Astrocyte of the cerebellum (primary cell): ENCODE measurements around the gene SIRT5.

Experiments
- DNase-seq: peaks from one replicate; pipeline ENCODE4 v3.0.0-alpha.2; 2011; ENCODE audit warnings: low read depth
- H3K4me3 ChIP-seq: 2 replicates; pipeline ENCODE4 v1.5.1; 2011; ENCODE audit warnings: mild to moderate bottlenecking, low read depth, low read length, moderate library complexity
- CTCF ChIP-seq: IDR thresholded peaks from 2 replicates; pipeline ENCODE4 v1.5.1; 2012; ENCODE audit warnings: low read length, low read depth, moderate library complexity, mild to moderate bottlenecking; ENCODE audit errors: missing control alignments
- in situ Hi-C: cut with HindIII; loops from 2 replicates; pipeline ENCODE4 v1.10.0; 2017; ENCODE audit warnings: low sequenced_read_pairs

SIRT5 gene

GRCh38 chr6:13648850-13649249 is 74.4 kb downstream of the SIRT5 start:
- in situ Hi-C loops: no loop called here
- TF ChIP-seq CTCF: no peak
- no peak overlapping the region for H3K4me3 ChIP-seq
- DNase-seq: no peak

GRCh38 chr6:13649393-13649792 is 75.0 kb downstream of the SIRT5 start:
- in situ Hi-C loops: no loop called here
- H3K4me3 ChIP-seq: no peak overlapping the region
- no peak for TF ChIP-seq CTCF
- DNase-seq: no peak

GRCh38 chr6:13653296-13653695 is 78.9 kb downstream of the SIRT5 start:
- TF ChIP-seq CTCF: no peak
- no peak overlapping the region for H3K4me3 ChIP-seq
- DNase-seq: no peak
- in situ Hi-C loops: no loop called here

- TF ChIP-seq CTCF: no peak
- DNase-seq: no peak
- in situ Hi-C loops: no loop called here
- no peak overlapping the region for H3K4me3 ChIP-seq
Observed at GRCh38 chr6:13654496-13654895, 80.1 kb downstream of the SIRT5 start.

- in situ Hi-C loops: no loop called here
- DNase-seq: no peak
- TF ChIP-seq CTCF: no peak
Observed at GRCh38 chr6:13655700-13656099, 81.3 kb downstream of the SIRT5 start.

GRCh38 chr6:13660273-13660672 is 85.9 kb downstream of the SIRT5 start:
- DNase-seq: no peak
- in situ Hi-C loops: no loop called here
- no peak for TF ChIP-seq CTCF

More at GRCh38 chr6:13655700-13656099, 81.3 kb downstream of the SIRT5 start:
- H3K4me3 ChIP-seq: no peak overlapping the region

GRCh38 chr6:13660893-13661292 is 86.5 kb downstream of the SIRT5 start:
- H3K4me3 ChIP-seq: no peak overlapping the region
- TF ChIP-seq CTCF: no peak
- in situ Hi-C loops: no loop called here
- no peak for DNase-seq

More at GRCh38 chr6:13660273-13660672, 85.9 kb downstream of the SIRT5 start:
- no peak overlapping the region for H3K4me3 ChIP-seq
